Measurements from ENCODE around the gene PRORP. TPM values are rescaled to one million over a fixed set of nuclear protein-coding genes. Genes with fewer than 3 reads are reported as not detected.
"Not testable (repeated sequence)": the region's sequence is repeated elsewhere in the genome, so short reads cannot be mapped to it uniquely, and the experiment has no call there.

The PRORP gene
- 15.4 TPM for total RNA-seq

- peak; percentile 94 for DNase-seq
Measured at GRCh38 chr14:35121887-35122695, at the start of gene PRORP, which contains the start of gene PPP2R3C. Gene PRORP (plus strand): TSS chr14:35122552. CDS start chr14:35123246, 694 bp downstream. Gene PPP2R3C (minus strand): TSS chr14:35121990. CDS start chr14:35121959, 31 bp downstream.

GRCh38 chr14:35073486-35073885 lies 48.9 kb upstream of the PRORP start:
- no peak for DNase-seq

GRCh38 chr14:35078082-35078481 lies 44.3 kb upstream of the PRORP start:
- no peak for DNase-seq

GRCh38 chr14:35079742-35080141 lies 42.6 kb upstream of the PRORP start:
- DNase-seq: no peak

GRCh38 chr14:35083530-35084150 lies 38.7 kb upstream of the PRORP start:
- DNase-seq: no peak

GRCh38 chr14:35085441-35085840 lies 36.9 kb upstream of the PRORP start:
- DNase-seq: no peak

- DNase-seq: no peak
Measured at GRCh38 chr14:35088514-35088913, 33.8 kb upstream of the PRORP start.

- DNase-seq: not testable (repeated sequence)
Measured at GRCh38 chr14:35094645-35095044, 27.7 kb upstream of the PRORP start.

- no peak for DNase-seq
Measured at GRCh38 chr14:35107866-35108265, 14.5 kb upstream of the PRORP start.

GRCh38 chr14:35112641-35113040 lies 9.7 kb upstream of the PRORP start:
- no peak for DNase-seq

GRCh38 chr14:35113308-35113950 lies 8.9 kb upstream of the PRORP start:
- DNase-seq: no peak

- DNase-seq: no peak
Measured at GRCh38 chr14:35114036-35114435, 8.3 kb upstream of the PRORP start.

- DNase-seq: no peak
Measured at GRCh38 chr14:35116242-35116641, 6.1 kb upstream of the PRORP start.

- DNase-seq: no peak
Measured at GRCh38 chr14:35117112-35117511, 5.2 kb upstream of the PRORP start.

- no peak for DNase-seq
Measured at GRCh38 chr14:35121026-35121886, 1.1 kb upstream of the PRORP start.

- peak; percentile 17 for DNase-seq
Measured at GRCh38 chr14:35122696-35123387, 490 bp downstream of the PRORP start.

GRCh38 chr14:35123388-35123703 lies 994 bp downstream of the PRORP start:
- no peak for DNase-seq

- no peak for DNase-seq
Measured at GRCh38 chr14:35124127-35124526, 1.8 kb downstream of the PRORP start.

- DNase-seq: no peak
Measured at GRCh38 chr14:35133542-35134328, 11.4 kb downstream of the PRORP start.

- no peak for DNase-seq
Measured at GRCh38 chr14:35134329-35135123, 12.2 kb downstream of the PRORP start.
